PFSK-1 (cell line): Measurements from ENCODE around the gene AP2M1.

Experiments used
- FOXP2 ChIP-seq: optimal IDR thresholded peaks from 2 replicates; pipeline ENCODE3; 2011; ENCODE audit warnings: borderline replicate concordance, control low read depth, inconsistent platforms; ENCODE audit not compliant: insufficient read depth; ENCODE audit errors: extremely low read length, extremely low read depth
- POLR2AphosphoS5 ChIP-seq: IDR thresholded peaks from 2 replicates; pipeline ENCODE4 v1.6.1; 2012; ENCODE audit warnings: low read depth, mild to moderate bottlenecking, control low read depth, low read length, moderate library complexity
- TAF1 ChIP-seq: IDR thresholded peaks from 2 replicates; pipeline ENCODE4 v1.6.1; 2012; ENCODE audit warnings: low read length, control low read depth, borderline replicate concordance; ENCODE audit not compliant: insufficient read depth
- TF ChIP-seq, protein P1 (sequence below), 2 experiments: IDR thresholded peaks; 2 replicates each; pipeline versions ENCODE4 v1.6.1 to v1.8.0; 2011 to 2012; ENCODE audit warnings: low read depth in 2 of 2, low read length in 2 of 2, control low read depth in 1 of 2, inconsistent platforms in 1 of 2, mild to moderate bottlenecking in 1 of 2, moderate library complexity in 1 of 2; ENCODE audit not compliant: insufficient read depth in 1 of 2

DNA sequence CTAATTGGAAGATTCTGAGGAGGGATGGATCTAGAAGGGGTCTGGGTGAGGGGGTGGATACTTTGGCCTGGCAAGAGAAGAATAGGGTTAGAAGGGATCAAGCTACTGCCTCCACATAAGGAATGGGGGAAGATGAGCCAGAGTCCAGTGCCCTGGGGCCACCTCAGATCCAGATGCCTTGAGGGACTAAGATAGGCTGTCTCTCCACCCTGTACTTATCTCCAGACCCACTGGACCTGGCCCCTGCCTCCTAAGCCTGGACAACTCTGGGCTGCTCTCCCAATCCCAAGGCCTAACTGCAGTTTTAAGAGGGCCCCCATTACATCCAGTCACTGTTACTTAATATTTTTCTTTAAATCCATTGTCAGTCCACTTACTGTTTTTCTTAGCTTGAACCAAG, 17.4 kb upstream of the AP2M1 start:
- no peak for TF ChIP-seq TAF1
- TF ChIP-seq, protein P1, sequence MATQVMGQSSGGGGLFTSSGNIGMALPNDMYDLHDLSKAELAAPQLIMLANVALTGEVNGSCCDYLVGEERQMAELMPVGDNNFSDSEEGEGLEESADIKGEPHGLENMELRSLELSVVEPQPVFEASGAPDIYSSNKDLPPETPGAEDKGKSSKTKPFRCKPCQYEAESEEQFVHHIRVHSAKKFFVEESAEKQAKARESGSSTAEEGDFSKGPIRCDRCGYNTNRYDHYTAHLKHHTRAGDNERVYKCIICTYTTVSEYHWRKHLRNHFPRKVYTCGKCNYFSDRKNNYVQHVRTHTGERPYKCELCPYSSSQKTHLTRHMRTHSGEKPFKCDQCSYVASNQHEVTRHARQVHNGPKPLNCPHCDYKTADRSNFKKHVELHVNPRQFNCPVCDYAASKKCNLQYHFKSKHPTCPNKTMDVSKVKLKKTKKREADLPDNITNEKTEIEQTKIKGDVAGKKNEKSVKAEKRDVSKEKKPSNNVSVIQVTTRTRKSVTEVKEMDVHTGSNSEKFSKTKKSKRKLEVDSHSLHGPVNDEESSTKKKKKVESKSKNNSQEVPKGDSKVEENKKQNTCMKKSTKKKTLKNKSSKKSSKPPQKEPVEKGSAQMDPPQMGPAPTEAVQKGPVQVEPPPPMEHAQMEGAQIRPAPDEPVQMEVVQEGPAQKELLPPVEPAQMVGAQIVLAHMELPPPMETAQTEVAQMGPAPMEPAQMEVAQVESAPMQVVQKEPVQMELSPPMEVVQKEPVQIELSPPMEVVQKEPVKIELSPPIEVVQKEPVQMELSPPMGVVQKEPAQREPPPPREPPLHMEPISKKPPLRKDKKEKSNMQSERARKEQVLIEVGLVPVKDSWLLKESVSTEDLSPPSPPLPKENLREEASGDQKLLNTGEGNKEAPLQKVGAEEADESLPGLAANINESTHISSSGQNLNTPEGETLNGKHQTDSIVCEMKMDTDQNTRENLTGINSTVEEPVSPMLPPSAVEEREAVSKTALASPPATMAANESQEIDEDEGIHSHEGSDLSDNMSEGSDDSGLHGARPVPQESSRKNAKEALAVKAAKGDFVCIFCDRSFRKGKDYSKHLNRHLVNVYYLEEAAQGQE (IDR thresholded peaks at IDR 0.05; ENCODE audit: insufficient read depth in 1 of 2, low read depth in 2 of 2, low read length in 2 of 2) = no peak
- TF ChIP-seq POLR2AphosphoS5 = no peak
- TF ChIP-seq FOXP2 = no peak
